NCI-H1048 (cell line): Measurements from ENCODE around the gene UGT2B11.
"Not testable (repeated sequence)": the region's sequence is repeated elsewhere in the genome, so short reads cannot be mapped to it uniquely, and the experiment has no call there.

ENCODE experiments used
- DNase-seq: peaks from one replicate; lab custom pipeline; 2025; lab: John Stamatoyannopoulos, UW

Gene UGT2B11

GRCh38 chr4:69214716-69215115 lies at the start of gene UGT2B11:
UGT2B11 (minus strand) TSS chr4:69214748; CDS start chr4:69214722, 26 bp downstream.
- no peak for DNase-seq

DNA sequence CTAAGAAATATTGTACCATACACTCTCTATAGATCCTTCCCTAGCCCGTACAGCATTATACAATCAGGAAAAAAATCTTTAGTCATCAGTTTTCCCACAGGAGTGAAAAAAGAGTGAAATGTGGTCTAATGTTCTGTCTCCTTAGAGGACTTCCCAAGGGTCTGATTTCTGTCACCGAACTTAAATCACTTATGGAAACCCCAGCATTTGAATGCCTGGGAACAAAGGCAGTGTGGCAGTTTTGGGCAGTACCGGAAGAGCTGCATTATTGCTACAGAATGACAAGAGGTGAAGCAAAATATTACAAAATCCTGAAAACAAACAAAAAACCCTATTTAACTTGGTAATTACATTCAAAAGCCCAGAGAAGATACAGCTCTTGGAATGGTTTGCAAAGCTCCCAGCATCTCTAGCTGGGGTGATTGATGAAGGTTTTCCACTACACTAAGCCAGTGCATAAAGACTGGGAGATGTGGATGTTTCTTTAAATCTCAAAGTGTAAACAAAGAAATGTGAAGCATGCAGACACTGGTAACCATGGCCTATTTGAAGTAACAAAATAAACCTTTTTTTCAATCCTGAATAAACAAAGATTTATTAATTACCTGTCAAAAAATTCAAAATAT lies 38.7 kb upstream of the UGT2B11 start:
- not testable (repeated sequence) for DNase-seq

DNA sequence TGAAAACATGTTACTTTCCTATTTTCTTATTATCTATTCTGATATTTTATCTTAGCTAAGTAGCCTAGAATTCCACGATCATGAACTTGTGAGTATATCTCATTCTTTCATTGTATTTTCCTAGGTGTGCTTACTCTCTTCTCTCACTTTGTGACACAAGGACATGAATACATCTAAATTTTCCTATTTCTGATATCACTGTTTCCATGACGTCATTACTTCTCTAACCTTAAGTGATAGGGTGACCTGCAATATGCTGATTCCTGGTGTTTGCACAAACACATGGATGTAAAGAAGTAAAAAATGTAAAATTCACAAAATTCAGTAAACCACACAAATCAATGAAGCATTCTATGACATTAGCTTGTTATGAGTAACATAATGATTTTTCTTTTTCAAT lies 36.3 kb upstream of the UGT2B11 start:
- DNase-seq: not testable (repeated sequence)

DNA sequence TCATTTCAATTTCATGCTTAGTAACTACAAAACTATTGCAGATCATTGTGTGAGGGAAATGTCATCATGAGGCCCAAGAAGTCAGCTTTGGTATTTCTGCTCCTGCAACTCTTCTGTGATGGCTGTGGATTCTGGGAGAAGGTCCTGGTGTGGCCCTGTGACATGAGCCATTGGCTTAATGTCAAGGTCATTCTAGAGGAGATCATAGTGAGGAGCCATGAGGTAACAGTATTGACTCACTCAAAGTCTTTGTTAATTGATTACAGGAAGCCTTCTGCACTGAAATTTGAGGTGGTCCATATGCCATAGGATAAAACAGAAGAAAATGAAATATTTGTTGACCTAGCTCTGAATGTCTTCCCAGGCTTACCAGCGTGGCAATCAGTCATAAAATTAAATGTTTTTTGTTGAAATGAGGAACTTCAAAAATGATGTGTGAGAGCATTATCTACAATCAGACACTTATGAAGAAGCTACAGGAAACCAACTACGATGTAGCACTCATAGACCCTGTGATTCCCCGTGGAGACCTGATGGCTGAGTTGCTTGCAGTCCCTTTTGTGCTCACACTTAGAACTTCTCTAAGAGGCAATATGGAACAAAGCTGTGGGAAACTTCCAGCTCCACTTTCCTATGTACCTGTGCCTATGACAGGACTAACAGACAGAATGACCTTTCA lies 28.2 kb upstream of the UGT2B11 start:
- DNase-seq: not testable (repeated sequence)

- not testable (repeated sequence) for DNase-seq
Observed at GRCh38 chr4:69241746-69242145, 27.2 kb upstream of the UGT2B11 start.

- DNase-seq: not testable (repeated sequence)
Observed at GRCh38 chr4:69240787-69241186, 26.2 kb upstream of the UGT2B11 start.

DNA sequence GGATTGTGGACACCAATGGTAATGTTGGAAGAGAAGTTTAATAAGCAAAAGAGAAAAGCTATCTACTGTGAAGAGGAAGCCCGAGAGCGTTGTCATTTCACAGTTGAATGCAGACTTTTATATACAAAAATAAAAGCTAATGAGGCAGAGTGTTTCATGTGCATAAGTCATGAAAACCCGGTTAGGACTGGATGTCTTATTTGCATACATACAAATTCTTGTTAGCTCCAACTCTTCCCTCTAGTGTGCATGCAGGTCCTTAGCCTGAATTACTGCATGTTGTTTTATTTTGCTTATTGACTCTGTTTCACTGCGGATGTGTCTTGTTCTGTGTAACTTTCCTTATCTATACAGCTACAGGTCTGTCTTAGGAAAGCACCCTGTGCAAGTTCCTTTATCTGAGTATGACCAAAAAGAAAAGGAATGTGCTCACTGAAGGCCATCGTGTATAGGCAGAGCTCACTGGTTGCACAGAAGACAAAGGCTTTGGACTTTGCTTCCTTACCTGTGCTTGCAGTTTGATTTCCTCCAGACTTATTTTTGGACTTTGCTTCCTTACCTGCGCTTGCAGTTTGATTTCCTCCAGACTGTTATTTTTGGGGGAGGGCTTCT lies 25.1 kb upstream of the UGT2B11 start:
- DNase-seq: no peak

GRCh38 chr4:69239092-69239491 lies 24.5 kb upstream of the UGT2B11 start:
- DNase-seq: no peak

GRCh38 chr4:69224891-69225290 lies 10.3 kb upstream of the UGT2B11 start:
- DNase-seq: no peak

DNA sequence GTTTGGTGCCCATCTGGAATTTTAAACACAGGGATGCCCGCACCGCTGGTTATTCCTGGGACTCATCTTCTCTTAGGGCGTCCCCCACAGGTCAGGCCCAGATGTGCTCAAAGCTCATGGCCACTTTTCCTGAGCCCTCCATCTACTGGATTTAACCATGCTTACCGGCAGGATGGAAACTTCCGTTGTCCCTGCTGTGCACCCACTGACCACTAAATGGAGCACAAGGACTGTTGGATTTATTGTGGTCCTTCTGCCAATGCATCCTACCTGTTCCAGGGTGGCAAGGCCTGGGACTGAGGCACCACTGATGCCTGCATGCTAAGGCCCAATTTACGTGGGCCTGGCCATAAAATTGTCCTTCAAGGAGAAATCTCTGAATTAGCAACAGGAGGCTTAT lies 8.7 kb upstream of the UGT2B11 start:
- not testable (repeated sequence) for DNase-seq

DNA sequence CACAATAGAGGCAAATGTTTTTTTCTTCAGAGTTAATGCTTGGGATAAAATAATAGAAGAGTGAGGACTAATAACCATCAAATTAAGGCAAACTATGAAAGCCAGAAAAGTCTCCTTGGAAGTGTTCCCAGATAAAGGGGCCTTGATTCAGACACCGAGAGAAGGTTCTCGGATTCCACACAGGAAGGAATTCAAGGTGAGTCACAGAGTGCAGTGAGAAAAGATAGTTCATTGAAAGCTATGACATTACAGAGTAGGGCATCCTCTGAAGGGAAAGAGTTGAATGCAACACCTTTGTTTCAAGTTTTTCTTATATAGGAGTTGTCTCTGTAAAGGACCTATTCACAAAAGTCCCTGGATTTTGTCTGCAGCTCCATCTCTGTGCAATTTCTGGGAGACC lies 3.9 kb upstream of the UGT2B11 start:
- DNase-seq: not testable (repeated sequence)

DNA sequence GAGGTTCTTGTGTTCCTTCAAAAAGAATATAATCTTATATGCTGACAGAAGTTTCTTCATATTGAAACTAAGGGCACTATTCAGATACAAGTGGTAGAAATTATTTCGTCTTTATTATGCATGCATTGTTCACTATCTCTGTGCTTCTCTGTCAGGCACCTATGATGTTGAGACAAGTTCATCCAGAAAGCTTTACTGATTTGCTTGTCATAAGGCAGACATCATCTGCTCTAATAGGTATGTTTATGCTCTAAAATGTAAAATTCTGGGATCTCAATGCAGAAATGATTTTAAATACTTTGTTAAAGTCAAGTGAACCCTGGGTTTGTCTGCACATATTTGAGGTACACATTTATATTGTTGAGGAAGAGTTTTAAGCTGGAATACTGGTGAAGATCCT lies 3.6 kb downstream of the UGT2B11 start:
- DNase-seq: no peak

GRCh38 chr4:69198506-69198905 lies 16.0 kb downstream of the UGT2B11 start:
- not testable (repeated sequence) for DNase-seq

GRCh38 chr4:69196209-69196965 lies 18.2 kb downstream of the UGT2B11 start:
- DNase-seq: no peak

GRCh38 chr4:69194166-69194565 lies 20.4 kb downstream of the UGT2B11 start:
- no peak for DNase-seq

DNA sequence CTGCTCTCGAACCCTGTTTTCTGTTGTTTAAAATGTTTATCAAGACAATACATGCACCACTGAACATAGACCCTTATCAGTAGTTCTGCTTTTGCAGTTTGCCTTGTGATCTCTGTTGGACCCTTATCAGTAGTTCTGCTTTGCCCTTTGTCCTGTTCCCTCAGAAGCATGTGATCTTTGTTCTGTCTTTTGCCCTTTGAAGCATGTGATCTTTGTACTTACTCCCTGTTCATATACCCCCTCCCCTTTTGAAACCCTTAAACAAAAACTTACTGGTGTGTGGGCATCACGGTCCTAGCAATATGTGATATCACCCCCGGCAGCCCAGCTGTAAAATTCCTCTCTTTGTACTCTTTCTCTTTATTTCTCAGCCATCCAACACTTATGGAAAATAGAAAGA lies 22.6 kb downstream of the UGT2B11 start:
- not testable (repeated sequence) for DNase-seq

DNA sequence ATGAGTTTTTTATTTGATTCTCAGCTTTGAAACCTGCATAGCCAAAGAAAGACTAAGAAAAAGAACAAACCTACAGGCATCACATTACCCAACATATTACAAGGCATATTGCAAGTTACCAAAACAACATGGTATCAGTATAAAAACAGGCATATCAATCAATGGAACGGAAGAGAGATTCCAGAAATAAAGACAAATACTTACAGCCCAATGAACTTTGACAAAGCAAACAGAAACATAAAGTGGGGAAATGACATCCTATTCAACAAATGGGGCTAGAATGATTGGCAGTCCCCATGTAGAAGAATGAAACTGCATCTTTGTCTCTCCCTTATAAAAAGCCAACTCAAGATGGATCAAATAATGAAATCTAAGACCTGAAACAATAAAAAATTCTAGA lies 23.9 kb downstream of the UGT2B11 start:
- not testable (repeated sequence) for DNase-seq

GRCh38 chr4:69181519-69182169 lies 32.9 kb downstream of the UGT2B11 start:
- not testable (repeated sequence) for DNase-seq

- not testable (repeated sequence) for DNase-seq
Observed at GRCh38 chr4:69179817-69180216, 34.7 kb downstream of the UGT2B11 start.

- not testable (repeated sequence) for DNase-seq
Observed at GRCh38 chr4:69178751-69179205, 35.8 kb downstream of the UGT2B11 start.

DNA sequence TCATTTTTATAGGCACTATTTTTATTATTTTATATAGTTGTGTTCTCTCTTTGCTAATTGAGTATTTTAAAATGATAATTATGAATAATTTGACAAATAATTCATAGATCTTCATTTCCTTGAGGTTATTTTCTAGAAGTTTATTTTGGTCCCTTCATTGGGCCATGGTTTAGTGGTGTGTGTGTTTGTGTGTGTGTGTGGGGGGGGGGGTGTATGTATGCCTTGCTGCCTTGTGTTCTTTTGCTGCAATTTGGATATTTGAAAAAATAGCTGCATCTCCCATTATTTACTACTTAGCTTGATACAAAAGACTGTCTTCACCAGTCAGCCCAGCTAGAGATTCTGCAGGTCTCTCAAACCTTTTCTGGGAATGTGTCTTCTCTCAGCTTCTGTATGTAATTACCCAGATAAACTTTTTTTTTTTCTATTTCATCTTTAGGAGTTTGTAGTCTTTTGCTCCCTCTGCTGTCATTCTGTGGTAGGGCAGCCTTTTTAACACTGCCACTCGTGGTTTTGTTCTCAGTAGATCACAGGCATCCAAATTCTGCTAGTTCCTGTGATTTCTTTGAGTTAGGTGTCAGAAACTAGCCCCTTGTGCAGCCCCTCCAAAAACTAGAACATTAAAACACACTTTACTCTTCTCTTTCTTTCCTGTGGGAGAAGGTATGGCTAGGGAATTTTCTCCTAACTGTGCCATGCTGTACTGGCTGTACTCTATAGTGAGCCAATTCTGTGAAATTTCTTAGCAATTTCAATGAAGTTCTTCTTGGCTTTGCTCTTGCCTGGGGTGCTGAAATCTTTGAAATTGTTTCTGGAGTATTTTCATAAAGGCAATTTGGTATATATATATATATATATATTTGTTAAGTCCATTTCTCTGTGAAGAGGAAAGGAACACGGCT lies 44.1 kb downstream of the UGT2B11 start:
- DNase-seq: not testable (repeated sequence)
